HEK293T (cell line): ENCODE measurements around the gene TNIK.

Experiments used
- BHLHE40 ChIP-seq: fragments of 450-650 bp; IDR thresholded peaks from 2 replicates; pipeline ENCODE4 v1.6.1; 2016; ENCODE audit warnings: mild to moderate bottlenecking, moderate library complexity, borderline replicate concordance
- CTBP1 ChIP-seq: fragments of 450-650 bp; IDR thresholded peaks from 2 replicates; pipeline ENCODE4 v1.6.1; 2016; ENCODE audit warnings: borderline replicate concordance
- ELF4 ChIP-seq: fragments of 450-650 bp; IDR thresholded peaks from 2 replicates; pipeline ENCODE4 v1.6.1; 2017; ENCODE audit warnings: antibody characterized with exemption
- FOXA1 ChIP-seq: fragments of 450-650 bp; IDR thresholded peaks from 2 replicates; pipeline ENCODE4 v1.6.1; 2016; ENCODE audit warnings: mild to moderate bottlenecking
- FOXK2 ChIP-seq: fragments of 450-650 bp; IDR thresholded peaks from 2 replicates; pipeline ENCODE4 v1.6.1; 2016; ENCODE audit warnings: mild to moderate bottlenecking
- FOXM1 ChIP-seq: fragments of 450-650 bp; IDR thresholded peaks from 2 replicates; pipeline ENCODE4 v1.6.1; 2017; ENCODE audit warnings: mild to moderate bottlenecking, borderline replicate concordance
- HDGF ChIP-seq: fragments of 450-650 bp; IDR thresholded peaks from 2 replicates; pipeline ENCODE4 v1.6.1; 2017; ENCODE audit warnings: antibody characterized with exemption, borderline replicate concordance
- LEF1 ChIP-seq: fragments of 450-650 bp; IDR thresholded peaks from 2 replicates; pipeline ENCODE4 v1.6.1; 2017; ENCODE audit warnings: mild to moderate bottlenecking, borderline replicate concordance
- SP1 ChIP-seq: fragments of 450-650 bp; IDR thresholded peaks from 2 replicates; pipeline ENCODE4 v1.6.1; 2017
- SUZ12 ChIP-seq: fragments of 450-650 bp; IDR thresholded peaks from 2 replicates; pipeline ENCODE4 v1.6.1; 2016; ENCODE audit warnings: mild to moderate bottlenecking
- TARDBP ChIP-seq: fragments of 450-650 bp; IDR thresholded peaks from 2 replicates; pipeline ENCODE4 v1.6.1; 2016
- TF ChIP-seq, protein P1 (sequence below): fragments of 450-650 bp; IDR thresholded peaks from 2 replicates; pipeline ENCODE4 v1.6.1; 2016

- no peak for TF ChIP-seq FOXM1
- TF ChIP-seq FOXA1 = no peak
- no peak for TF ChIP-seq FOXK2
- TF ChIP-seq, protein P1, sequence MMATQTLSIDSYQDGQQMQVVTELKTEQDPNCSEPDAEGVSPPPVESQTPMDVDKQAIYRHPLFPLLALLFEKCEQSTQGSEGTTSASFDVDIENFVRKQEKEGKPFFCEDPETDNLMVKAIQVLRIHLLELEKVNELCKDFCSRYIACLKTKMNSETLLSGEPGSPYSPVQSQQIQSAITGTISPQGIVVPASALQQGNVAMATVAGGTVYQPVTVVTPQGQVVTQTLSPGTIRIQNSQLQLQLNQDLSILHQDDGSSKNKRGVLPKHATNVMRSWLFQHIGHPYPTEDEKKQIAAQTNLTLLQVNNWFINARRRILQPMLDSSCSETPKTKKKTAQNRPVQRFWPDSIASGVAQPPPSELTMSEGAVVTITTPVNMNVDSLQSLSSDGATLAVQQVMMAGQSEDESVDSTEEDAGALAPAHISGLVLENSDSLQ = no peak
- no peak for TF ChIP-seq TARDBP
- TF ChIP-seq ELF4 = no peak
- TF ChIP-seq HDGF = no peak
- no peak for TF ChIP-seq CTBP1
- TF ChIP-seq BHLHE40 = no peak
- TF ChIP-seq SP1 = no peak
- no peak for TF ChIP-seq SUZ12
- TF ChIP-seq LEF1 = no peak
Observed at GRCh38 chr3:171427771-171428320, 32.4 kb downstream of the TNIK start.
